HG02840 (cell line): ENCODE measurements around the gene EPS8L3.
"Not testable (repeated sequence)": the region's sequence is repeated elsewhere in the genome, so short reads cannot be mapped to it uniquely, and the experiment has no call there.

Experiments used
- ATAC-seq: cut with Tn5 transposase; IDR thresholded peaks from one replicate; pipeline ENCODE4 v1.9.1; 2021; ENCODE audit warnings: mild to moderate bottlenecking, moderate library complexity, moderate number of reproducible peaks; ENCODE audit not compliant: unreplicated experiment, low FRiP score

The EPS8L3 gene

GRCh38 chr1:109763646-109764415 lies at the start of gene EPS8L3:
EPS8L3 (minus strand) TSS chr1:109763923; CDS start chr1:109761749, 2,174 bp downstream.
- no peak for ATAC-seq

- ATAC-seq: no peak
Measured at GRCh38 chr1:109812691-109813393, 49.1 kb upstream of the EPS8L3 start.

DNA sequence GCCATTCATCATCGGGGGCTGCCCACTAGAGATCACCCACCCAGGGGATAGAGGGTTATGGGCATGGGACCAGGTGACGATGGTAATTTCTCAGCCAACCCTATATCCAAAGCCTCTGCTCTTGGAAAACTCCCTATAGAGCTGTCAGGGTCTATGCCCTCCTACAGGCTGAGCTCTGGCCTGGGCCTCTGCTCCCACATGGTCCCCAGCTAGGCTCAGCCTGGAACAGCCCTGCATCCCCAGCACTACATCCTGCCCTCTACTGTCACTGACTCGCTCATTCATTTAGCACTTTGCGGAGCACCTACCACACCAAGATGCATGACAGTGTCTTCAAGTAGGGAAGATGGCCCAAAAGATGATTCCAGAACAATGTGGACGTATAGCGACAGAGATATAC lies 45.0 kb upstream of the EPS8L3 start:
- no peak for ATAC-seq

DNA sequence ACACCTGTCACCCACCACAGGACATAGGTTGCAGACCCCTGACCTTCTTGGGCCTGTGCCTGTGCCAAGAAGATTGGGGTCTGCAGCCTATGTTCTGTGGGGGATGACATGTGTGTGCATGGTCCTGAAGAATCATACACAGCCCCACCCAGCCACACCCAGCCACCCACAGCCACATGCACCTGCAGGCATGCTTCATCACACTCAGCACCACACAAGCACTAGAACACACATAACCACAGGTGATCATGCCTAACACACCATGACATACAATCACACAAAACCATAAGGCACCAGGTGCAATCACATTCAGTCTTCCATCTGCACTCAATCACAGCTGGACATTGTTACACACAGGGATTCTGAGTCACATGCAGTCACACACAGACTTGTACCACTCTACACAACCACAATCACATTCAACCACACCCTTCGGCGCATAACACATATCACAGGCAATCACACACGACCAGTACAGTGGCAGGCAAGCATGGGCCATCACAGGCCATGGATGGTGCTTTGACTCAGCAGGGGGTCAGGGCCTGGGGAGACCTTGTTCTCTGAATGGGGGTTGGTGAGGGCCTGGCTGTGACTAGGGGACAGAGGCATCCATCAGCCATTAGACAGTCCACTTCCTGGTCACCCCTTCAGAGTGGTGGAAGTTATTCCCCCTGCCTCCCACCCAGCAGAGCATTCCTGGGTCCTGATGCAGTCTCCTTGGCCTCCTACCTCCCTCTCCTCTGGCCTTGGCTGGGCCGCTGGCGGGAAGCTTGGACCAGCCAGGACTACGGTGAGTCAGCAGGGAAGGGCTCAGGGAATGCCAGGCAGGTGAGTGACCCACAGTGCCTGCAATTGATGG lies 44.3 kb upstream of the EPS8L3 start:
- ATAC-seq: no peak

GRCh38 chr1:109807402-109807801 lies 43.7 kb upstream of the EPS8L3 start:
- ATAC-seq: no peak

DNA sequence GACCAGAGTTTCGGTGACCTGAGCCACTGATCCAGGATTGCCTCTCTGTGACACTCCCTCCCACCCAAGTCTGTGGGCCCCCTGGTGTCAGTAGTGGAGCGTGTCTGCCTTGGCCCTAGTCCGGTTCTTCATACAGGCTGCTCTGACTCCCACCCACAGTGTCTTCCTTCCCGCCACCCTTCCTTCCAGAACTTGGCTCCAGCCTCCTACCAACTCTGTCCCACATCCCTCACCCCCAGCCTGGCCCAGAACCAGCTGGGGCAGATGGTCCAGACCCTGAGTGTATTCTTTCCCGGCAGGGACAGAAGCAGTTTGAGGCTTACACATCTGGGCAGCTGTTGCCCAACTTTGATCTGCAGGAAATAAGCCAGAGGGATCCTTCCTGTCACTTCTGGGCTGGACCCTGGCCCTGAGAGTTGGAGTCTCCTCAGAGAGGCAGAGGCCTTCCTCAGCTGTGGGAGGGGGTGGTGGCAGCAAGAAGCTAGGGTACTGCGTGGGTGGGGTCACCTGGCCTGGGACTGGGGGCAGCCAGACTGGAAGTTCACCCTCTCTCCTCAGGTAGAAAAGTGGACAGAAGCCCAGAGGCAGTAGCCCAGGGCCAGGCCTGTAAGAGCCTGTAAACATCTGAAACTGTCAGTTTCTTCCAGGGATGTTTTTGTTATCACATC lies 43.1 kb upstream of the EPS8L3 start:
- no peak for ATAC-seq

DNA sequence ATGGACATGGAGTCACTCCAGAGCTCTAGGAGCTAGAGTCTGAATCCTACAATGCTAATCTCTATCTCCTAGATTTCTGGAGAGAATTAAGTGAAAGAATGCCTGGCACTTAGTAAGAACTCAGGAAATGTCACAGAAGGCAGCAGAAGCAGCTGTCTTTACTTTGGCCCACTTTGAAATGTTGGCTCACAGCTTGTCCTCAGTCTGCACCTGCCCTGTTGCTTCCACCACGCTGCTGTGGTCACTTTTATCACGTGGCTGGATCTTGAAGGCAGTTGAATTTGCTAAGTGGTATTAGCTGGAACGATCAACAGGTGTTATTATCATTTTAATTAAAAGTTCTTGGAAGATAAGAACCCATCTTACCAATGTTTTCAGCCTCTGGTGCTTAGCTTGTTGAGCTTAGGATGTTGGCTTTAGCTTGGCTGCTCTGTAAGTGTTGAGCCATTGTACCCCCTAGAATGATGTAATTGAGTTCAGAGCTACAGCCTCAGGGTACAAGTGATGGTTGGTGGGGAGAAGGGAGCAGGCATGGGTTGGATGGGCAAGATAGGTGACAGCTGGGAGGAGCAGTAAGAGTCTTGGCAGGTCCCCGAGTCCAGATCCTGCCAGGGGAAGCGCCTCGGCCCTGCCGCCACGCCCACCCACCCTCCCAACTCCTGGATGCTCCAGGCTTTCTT lies 41.9 kb upstream of the EPS8L3 start:
- ATAC-seq: no peak

DNA sequence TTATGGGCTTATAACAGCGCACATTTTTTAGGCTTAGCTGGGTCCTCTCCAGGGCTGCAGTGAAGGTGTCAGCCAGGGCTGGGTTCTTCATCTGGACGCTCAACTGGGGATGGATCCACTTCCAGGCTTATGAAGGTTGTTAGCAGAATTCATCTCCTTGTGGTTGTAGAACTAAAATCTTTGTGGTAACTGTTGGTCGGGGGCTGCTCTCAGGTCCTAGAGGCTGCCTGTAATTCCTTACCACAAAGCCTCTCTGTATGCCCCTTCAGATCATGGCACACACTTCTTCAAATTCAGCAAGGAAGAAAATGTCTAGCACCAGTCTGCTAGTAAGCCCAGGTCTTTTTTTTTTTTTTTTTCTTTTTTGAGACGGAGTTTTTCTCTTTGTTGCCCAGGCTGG lies 40.9 kb upstream of the EPS8L3 start:
- ATAC-seq: no peak

- no peak for ATAC-seq
Measured at GRCh38 chr1:109803901-109804331, 40.2 kb upstream of the EPS8L3 start.

DNA sequence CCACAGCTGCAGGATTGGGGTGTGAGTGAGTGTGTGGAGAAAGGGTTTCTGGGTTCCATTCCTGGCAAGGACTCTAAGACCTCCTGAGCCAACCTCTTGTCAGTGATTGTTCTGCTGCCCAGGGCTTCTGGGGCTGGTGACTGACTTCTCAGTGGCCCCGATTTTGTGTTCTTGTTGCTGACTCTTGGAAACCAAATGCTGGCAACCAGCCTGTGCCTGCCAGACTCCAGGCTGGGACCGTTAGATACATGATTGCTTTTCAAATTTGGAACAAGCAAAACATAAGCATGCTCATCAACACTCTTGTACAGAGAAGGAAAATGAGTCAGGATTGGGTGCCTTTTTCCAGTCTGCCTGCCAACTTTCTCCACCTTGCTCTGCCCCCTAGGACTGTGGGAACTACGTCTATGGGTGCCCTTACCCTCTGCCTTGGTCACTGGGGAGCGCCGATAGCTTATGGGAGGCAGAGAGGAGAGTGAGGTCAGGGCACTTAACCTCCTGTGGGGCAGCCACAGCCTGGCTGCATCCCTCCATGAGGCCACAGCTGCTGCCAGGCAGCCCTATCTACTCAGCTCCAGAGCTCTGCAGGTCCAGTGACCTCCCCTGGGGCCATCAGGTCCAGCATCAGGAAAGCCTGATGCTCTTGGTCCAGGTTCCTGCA lies 39.3 kb upstream of the EPS8L3 start:
- no peak for ATAC-seq

DNA sequence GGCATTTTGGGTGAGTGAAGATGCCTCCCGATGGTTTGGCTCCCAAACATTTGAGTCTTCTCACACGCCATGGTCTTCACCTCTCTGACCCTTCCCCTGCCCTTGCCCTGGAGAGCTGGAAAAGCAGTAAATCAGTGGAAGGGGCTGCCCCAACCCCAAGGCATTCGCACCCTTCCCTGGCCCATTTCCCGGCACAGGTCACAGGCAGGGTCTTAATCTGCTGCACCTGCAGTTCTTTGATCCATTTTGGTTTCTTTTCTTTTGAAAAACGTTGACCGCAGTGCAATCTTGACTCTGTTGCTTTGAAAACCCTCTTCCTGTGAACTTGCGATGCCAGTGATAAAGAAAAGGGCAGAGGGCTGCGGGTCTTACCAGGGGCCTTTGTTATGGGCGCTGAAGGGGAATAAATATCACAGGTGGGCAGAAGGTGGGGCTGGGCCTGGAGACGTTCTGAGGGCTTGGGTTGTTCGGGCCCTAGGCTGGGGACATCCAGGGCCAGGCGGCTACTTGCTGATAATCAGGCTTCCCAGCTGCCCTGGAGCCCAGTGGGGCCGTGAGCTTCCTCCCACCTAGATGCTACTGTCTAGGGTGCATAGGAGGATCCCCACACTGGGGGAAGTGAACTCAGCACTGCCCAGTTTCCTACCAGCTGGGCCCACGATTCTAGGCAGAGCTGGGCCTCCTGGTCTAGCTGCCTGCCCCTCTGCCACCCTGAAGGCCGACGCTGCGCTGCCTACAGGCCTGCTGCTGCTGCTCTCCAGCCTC lies 38.6 kb upstream of the EPS8L3 start:
- ATAC-seq: no peak

- ATAC-seq: no peak
Measured at GRCh38 chr1:109801791-109802135, 38.0 kb upstream of the EPS8L3 start.

GRCh38 chr1:109800291-109800690 lies 36.6 kb upstream of the EPS8L3 start:
- ATAC-seq: no peak

GRCh38 chr1:109799445-109799844 lies 35.7 kb upstream of the EPS8L3 start:
- ATAC-seq: no peak

DNA sequence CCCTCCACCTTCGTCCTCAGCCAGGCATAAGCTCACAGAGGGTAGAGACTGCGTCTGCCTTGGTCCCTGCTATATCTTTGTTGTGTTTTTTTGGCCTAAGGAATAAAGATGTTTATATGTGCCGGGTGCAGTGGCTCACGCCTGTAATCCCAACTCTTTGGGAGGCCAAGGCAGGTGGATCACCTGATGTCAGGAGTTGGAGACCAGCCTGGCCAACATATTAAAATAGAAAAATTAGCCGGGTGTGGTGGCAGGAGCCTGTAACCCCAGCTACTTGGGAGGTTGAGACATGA lies 33.5 kb upstream of the EPS8L3 start:
- not testable (repeated sequence) for ATAC-seq

DNA sequence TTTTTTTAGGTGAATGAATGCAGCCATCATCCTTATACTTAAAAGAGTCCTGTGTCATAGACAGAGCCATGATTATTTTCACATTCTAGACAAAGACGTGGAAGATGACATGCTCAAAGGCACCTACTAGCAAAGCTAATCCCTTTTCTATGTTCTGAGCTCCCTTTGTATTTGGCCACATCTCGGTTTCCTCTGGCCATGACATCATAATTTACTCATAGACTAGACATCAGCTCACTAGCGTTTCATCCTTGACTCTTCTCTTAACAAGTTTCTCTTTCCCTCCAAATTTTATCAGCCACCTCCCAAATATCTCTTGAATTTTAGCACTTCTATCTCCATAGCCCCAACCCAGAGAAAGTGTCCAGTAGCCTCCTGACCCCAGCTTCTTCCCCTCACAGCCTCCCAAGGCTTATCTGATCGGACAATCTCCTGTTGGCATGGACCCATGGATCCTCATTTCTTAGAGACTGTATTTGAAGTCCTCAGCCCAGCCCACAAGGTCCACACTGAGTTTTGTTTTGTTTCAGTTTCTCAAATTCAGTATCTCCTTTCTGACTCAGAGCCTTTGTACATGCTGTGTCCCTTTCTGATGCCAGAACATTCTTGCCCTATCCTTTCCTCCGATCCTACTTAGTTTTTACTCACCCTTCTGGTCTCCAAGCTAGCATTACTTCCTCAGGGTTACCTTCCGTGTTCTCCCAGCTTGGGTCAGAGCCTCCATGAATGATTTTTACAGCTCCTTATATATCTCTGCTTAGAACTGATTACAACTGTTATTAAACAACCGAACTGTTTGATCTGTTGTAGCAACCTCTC lies 33.0 kb upstream of the EPS8L3 start:
- no peak for ATAC-seq

- ATAC-seq: no peak
Measured at GRCh38 chr1:109794319-109795132, 30.8 kb upstream of the EPS8L3 start.
